SU-DHL-6 (cell line): Measurements from ENCODE around the gene TMEM59L.

Experiments used
- H2AFZ ChIP-seq: fragments of 200-600 bp; sonication (generic); 2 replicates; pipeline ENCODE4 v1.6.1; 2014; ENCODE audit warnings: low read depth, mild to moderate bottlenecking, moderate library complexity, mixed read lengths, antibody characterized with exemption, low read length; ENCODE audit not compliant: severe bottlenecking
- H3F3A ChIP-seq: fragments of 200-600 bp; shearing (Covaris generic); 2 replicates; pipeline ENCODE4 v1.6.0; 2016; ENCODE audit warnings: antibody characterized with exemption, mild to moderate bottlenecking; ENCODE audit not compliant: insufficient read depth
- H3K27ac ChIP-seq: fragments of 200-600 bp; sonication (generic); 2 replicates; pipeline ENCODE4 v1.5.1; 2016; ENCODE audit warnings: low read depth, mild to moderate bottlenecking, low read length, moderate library complexity, mixed read lengths
- H3K27me3 ChIP-seq: fragments of 200-600 bp; sonication (generic), shearing (Covaris generic); 2 replicates; pipeline ENCODE4 v1.6.0; 2014; ENCODE audit warnings: mild to moderate bottlenecking, low read length
- H3K36me3 ChIP-seq: fragments of 200-600 bp; sonication (generic); 2 replicates; pipeline ENCODE4 v1.6.1; 2014; ENCODE audit warnings: mild to moderate bottlenecking, low read length, mixed read lengths
- H3K4me2 ChIP-seq: fragments of 300-600, 200-600 bp; shearing (Covaris generic), sonication (generic); 2 replicates; pipeline ENCODE4 v1.6.0; 2014; ENCODE audit warnings: low read length, low read depth, mild to moderate bottlenecking; ENCODE audit not compliant: poor library complexity, severe bottlenecking
- H3K4me3 ChIP-seq: fragments of 200-600 bp; sonication (generic); 2 replicates; pipeline ENCODE4 v1.5.1; 2014; ENCODE audit warnings: antibody characterized with exemption, low read length, mild to moderate bottlenecking, mixed read lengths; ENCODE audit not compliant: insufficient read depth, poor library complexity, severe bottlenecking
- H3K79me2 ChIP-seq: fragments of 200-600 bp; sonication (generic); 2 replicates; pipeline ENCODE4 v1.6.1; 2014; ENCODE audit warnings: mild to moderate bottlenecking, low read length, moderate library complexity; ENCODE audit not compliant: insufficient read depth
- H3K9ac ChIP-seq: fragments of 200-600 bp; sonication (generic); 2 replicates; pipeline ENCODE4 v1.7.0; 2014; ENCODE audit warnings: mild to moderate bottlenecking, low read length
- H3K9me2 ChIP-seq: fragments of 200-600 bp; sonication (generic); replicated peaks from 2 replicates; pipeline ENCODE4 v1.6.1; 2014; ENCODE audit warnings: low read length; ENCODE audit not compliant: insufficient read depth
- H3K9me3 ChIP-seq: fragments of 200-600 bp; sonication (generic); 2 replicates; pipeline ENCODE4 v1.6.1; 2014; ENCODE audit warnings: low read length, mixed read lengths; ENCODE audit not compliant: insufficient read depth
- H4K20me1 ChIP-seq: fragments of 200-600 bp; sonication (generic); 2 replicates; pipeline ENCODE4 v1.6.1; 2014; ENCODE audit warnings: low read depth, mild to moderate bottlenecking, antibody characterized with exemption, low read length, moderate library complexity, mixed read lengths
- CTCF ChIP-seq: fragments of 200-600 bp; sonication (generic); IDR thresholded peaks from one replicate; pipeline ENCODE4 v1.5.1; 2017; ENCODE audit warnings: antibody characterized with exemption, mild to moderate bottlenecking, low read length, moderate library complexity; ENCODE audit not compliant: insufficient read depth, poor library complexity, severe bottlenecking
- EZH2phosphoT487 ChIP-seq: fragments of 200-600 bp; sonication (generic), shearing (Covaris generic); conservative IDR thresholded peaks from 2 replicates; pipeline ENCODE4 v1.6.1; 2018; ENCODE audit warnings: mild to moderate bottlenecking, antibody characterized with exemption, low read length, moderate library complexity, mixed read lengths

Gene TMEM59L

GRCh38 chr19:18662972-18663732 is 50.5 kb downstream of the TMEM59L start:
- H3K9me2 ChIP-seq, result no peaks in the 10 kb centered on the region
- no peaks in the 10 kb centered on the region for H3K79me2 ChIP-seq
- no peak overlapping the region for H3K9ac ChIP-seq
- H3K27me3 ChIP-seq, result no peaks in the 10 kb centered on the region
- H3K4me2 ChIP-seq, result no peak overlapping the region
- H3K9me3 ChIP-seq, result no peaks in the 10 kb centered on the region
- no peak overlapping the region for H3K27ac ChIP-seq
- no peak overlapping the region for H2AFZ ChIP-seq
- H3K4me3 ChIP-seq, result no peak overlapping the region
- H4K20me1 ChIP-seq, result no peaks in the 10 kb centered on the region
- no peaks in the 10 kb centered on the region for H3F3A ChIP-seq
- H3K36me3 ChIP-seq, result no peaks in the 10 kb centered on the region
- TF ChIP-seq EZH2phosphoT487 (no peak), CTCF (no peak)

GRCh38 chr19:18663940-18664530 is 51.4 kb downstream of the TMEM59L start:
- no peaks in the 10 kb centered on the region for H3K9me3 ChIP-seq
- no peak overlapping the region for H3K27ac ChIP-seq
- H2AFZ ChIP-seq, result no peak overlapping the region
- TF ChIP-seq EZH2phosphoT487 (no peak), CTCF (no peak)
- no peaks in the 10 kb centered on the region for H3K9me2 ChIP-seq
- H3K4me2 ChIP-seq, result no peak overlapping the region
- H4K20me1 ChIP-seq, result no peaks in the 10 kb centered on the region
- H3K27me3 ChIP-seq, result no peaks in the 10 kb centered on the region
- H3K4me3 ChIP-seq, result no peak overlapping the region
- H3K36me3 ChIP-seq, result no peaks in the 10 kb centered on the region
- no peaks in the 10 kb centered on the region for H3K79me2 ChIP-seq
- no peak overlapping the region for H3K9ac ChIP-seq
- no peaks in the 10 kb centered on the region for H3F3A ChIP-seq

- H3K4me2 ChIP-seq, result no peak overlapping the region
These were observed 53.1 kb downstream of the TMEM59L start for GRCh38 chr19:18665771-18666202.

More at GRCh38 chr19:18665771-18666202, 53.1 kb downstream of the TMEM59L start:
- H3K9ac ChIP-seq, result no peak overlapping the region
- H3K9me2 ChIP-seq, result no peaks in the 10 kb centered on the region
- no peaks in the 10 kb centered on the region for H3K79me2 ChIP-seq
- H3K9me3 ChIP-seq, result no peaks in the 10 kb centered on the region
- no peaks in the 10 kb centered on the region for H3F3A ChIP-seq
- H3K27ac ChIP-seq, result no peak overlapping the region
- no peak overlapping the region for H2AFZ ChIP-seq
- H3K4me3 ChIP-seq, result no peak overlapping the region
- no peaks in the 10 kb centered on the region for H3K27me3 ChIP-seq
- H3K36me3 ChIP-seq, result no peaks in the 10 kb centered on the region
- H4K20me1 ChIP-seq, result no peaks in the 10 kb centered on the region
- TF ChIP-seq EZH2phosphoT487 (no peak), CTCF (no peak)
